HL-60 (cell line): ENCODE results near the gene OSM.

Source experiments
- DNase-seq, 2 experiments: peaks; one replicate each; pipeline ENCODE4 v3.0.0-alpha.2; 2010 to 2020; ENCODE audit warnings: low read depth in 1 of 2, low spot score in 1 of 2
- H3K27ac ChIP-seq: fragments of 250-450 bp; sonication (Bioruptor Pico); replicated peaks from 2 replicates; pipeline ENCODE4 v1.5.1; 2020; ENCODE audit warnings: mild to moderate bottlenecking, moderate library complexity
- H3K27me3 ChIP-seq: fragments of 250-450 bp; sonication (Bioruptor Pico); 2 replicates; pipeline ENCODE4 v1.5.1; 2021; ENCODE audit warnings: mild to moderate bottlenecking, moderate library complexity; ENCODE audit not compliant: insufficient read depth, poor library complexity, severe bottlenecking
- H3K4me3 ChIP-seq: replicated peaks from 2 replicates; pipeline ENCODE4 v1.5.1; 2011; ENCODE audit warnings: mild to moderate bottlenecking, control low read depth, low read length; ENCODE audit not compliant: insufficient read depth
- GABPA ChIP-seq: IDR thresholded peaks from 2 replicates; pipeline ENCODE4 v1.6.1; 2012; ENCODE audit warnings: low read depth
- POLR2AphosphoS5 ChIP-seq: IDR thresholded peaks from 2 replicates; pipeline ENCODE4 v1.6.1; 2012; ENCODE audit warnings: low read depth
- SPI1 ChIP-seq: IDR thresholded peaks from 2 replicates; pipeline ENCODE4 v1.6.1; 2012; ENCODE audit warnings: low read depth, mild to moderate bottlenecking, borderline replicate concordance
- TF ChIP-seq, protein P1 (sequence below): IDR thresholded peaks from one replicate; pipeline ENCODE4 v1.5.1; 2011; ENCODE audit warnings: low read length, control low read depth, inconsistent platforms; ENCODE audit not compliant: insufficient read depth
- TF ChIP-seq, protein P2 (sequence below): IDR thresholded peaks from 2 replicates; pipeline ENCODE4 v1.6.1; 2012; ENCODE audit warnings: low read depth; ENCODE audit not compliant: insufficient replicate concordance

The OSM gene

DNA sequence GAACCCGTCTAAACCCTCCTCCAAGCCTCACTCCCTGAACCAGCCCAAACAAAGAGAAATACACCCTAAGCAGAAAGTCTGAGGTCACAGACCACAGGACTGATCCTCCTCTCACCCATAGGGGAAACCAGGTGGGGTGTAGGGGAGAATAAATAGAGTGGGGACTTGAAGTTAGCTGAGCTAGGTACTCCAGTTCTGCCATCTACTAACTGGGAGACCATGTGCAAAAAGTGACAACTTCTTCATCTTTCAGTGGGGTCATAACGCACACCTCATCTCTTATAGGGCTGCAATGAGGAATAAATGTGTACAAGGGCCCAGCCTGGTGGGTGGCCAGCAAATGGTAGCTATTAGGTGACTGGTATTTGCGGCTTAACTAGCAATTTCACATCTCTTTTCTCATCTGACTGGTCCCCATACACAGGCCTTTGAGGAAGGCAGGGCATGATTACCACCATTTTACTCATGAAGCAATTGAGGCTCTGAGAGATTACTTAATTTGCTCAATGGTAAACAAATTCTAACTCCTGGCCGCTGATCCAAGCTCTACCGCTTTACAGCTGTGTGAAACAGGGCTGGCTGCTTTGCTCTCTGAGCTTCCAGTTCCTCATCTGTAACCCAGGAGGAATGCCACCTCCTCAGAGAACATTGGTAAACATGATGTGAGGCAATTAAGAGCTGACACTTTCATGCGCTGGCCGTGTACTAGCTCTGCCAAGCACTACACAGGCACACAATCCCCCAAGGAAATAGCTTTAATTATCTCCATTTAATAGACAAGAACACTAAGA, 43.5 kb upstream of the OSM start:
- H3K27ac ChIP-seq = 0 out of 2 replicates have a peak overlapping the region, but pooled peaks have one; percentile 10
- no peak overlapping the region for H3K4me3 ChIP-seq
- H3K27me3 ChIP-seq = no peaks in the 10 kb centered on the region
- TF ChIP-seq SPI1 (peak; percentile 86), POLR2AphosphoS5 (0 out of 2 replicates have a peak, but pooled peaks have one; percentile 45), GABPA (no peak)
- TF ChIP-seq, protein P1, sequence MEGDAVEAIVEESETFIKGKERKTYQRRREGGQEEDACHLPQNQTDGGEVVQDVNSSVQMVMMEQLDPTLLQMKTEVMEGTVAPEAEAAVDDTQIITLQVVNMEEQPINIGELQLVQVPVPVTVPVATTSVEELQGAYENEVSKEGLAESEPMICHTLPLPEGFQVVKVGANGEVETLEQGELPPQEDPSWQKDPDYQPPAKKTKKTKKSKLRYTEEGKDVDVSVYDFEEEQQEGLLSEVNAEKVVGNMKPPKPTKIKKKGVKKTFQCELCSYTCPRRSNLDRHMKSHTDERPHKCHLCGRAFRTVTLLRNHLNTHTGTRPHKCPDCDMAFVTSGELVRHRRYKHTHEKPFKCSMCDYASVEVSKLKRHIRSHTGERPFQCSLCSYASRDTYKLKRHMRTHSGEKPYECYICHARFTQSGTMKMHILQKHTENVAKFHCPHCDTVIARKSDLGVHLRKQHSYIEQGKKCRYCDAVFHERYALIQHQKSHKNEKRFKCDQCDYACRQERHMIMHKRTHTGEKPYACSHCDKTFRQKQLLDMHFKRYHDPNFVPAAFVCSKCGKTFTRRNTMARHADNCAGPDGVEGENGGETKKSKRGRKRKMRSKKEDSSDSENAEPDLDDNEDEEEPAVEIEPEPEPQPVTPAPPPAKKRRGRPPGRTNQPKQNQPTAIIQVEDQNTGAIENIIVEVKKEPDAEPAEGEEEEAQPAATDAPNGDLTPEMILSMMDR = no peak
- TF ChIP-seq, protein P2, sequence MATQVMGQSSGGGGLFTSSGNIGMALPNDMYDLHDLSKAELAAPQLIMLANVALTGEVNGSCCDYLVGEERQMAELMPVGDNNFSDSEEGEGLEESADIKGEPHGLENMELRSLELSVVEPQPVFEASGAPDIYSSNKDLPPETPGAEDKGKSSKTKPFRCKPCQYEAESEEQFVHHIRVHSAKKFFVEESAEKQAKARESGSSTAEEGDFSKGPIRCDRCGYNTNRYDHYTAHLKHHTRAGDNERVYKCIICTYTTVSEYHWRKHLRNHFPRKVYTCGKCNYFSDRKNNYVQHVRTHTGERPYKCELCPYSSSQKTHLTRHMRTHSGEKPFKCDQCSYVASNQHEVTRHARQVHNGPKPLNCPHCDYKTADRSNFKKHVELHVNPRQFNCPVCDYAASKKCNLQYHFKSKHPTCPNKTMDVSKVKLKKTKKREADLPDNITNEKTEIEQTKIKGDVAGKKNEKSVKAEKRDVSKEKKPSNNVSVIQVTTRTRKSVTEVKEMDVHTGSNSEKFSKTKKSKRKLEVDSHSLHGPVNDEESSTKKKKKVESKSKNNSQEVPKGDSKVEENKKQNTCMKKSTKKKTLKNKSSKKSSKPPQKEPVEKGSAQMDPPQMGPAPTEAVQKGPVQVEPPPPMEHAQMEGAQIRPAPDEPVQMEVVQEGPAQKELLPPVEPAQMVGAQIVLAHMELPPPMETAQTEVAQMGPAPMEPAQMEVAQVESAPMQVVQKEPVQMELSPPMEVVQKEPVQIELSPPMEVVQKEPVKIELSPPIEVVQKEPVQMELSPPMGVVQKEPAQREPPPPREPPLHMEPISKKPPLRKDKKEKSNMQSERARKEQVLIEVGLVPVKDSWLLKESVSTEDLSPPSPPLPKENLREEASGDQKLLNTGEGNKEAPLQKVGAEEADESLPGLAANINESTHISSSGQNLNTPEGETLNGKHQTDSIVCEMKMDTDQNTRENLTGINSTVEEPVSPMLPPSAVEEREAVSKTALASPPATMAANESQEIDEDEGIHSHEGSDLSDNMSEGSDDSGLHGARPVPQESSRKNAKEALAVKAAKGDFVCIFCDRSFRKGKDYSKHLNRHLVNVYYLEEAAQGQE = no peak
- DNase-seq = peak; percentile 81 to 91

DNA sequence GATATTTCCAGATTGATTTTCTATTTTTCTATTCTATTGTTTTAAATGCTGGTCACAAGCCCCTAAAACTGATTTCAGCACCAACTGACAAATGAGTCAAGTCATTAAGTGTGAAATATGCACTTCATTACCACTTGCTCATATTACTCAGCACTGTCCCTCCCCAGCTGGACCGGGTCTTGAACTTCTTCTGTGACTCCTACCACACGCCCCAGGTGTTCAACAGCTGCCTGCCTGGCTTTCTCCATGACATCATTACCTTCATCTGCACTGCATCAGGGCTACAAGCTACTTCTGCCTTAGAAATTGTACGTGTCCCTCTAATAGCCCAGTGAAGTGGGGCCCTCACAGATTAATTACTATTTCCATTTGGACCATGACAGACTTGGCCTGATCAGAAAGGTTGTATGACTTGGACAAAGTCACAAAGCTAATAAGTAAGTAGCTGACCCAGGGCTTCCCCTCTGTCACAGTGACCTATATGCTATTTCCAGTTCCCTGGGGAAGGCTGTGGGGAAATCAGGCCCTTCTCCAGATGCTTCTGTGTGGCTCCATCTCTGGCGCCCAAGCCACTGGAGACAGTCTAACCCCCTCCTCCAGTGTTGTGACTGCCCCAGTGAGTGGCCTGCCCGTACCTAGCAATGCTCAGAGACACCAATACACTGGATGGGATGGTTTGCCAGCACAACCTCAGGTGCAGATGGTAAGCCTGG, 42.0 kb upstream of the OSM start:
- no peak overlapping the region for H3K27ac ChIP-seq

DNA sequence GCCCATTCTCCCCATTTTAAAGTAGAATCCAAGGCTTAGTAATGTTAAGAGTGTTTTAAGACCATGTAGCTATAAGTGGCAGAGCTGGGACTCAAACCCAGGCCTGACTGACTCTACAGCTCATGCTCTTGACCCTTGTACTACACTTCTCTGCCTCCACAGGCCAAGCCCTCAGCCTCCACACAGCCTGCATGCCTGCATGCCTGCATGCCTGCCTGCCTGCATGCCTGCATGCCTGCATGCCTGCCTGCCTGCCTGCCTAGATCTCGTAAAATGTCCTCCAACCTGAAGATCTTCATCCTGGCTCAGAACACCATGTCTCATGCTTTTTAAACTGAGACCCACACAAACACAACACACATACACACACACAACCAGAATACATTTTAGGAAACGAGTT, 41.4 kb upstream of the OSM start:
- H3K27me3 ChIP-seq = no peaks in the 10 kb centered on the region
- TF ChIP-seq, protein P1 = no peak
- TF ChIP-seq GABPA (no peak), SPI1 (no peak), POLR2AphosphoS5 (no peak)
- TF ChIP-seq, protein P2 = no peak
- H3K27ac ChIP-seq = no peak overlapping the region
- no peak overlapping the region for H3K4me3 ChIP-seq
- no peak for DNase-seq

More for the DNA sequence above, 42.0 kb upstream of the OSM start:
- no peak for DNase-seq
- Histone ChIP-seq H3K27me3 (no peaks in the 10 kb centered on the region), H3K4me3 (no peak overlapping the region)
- TF ChIP-seq POLR2AphosphoS5 = no peak
- TF ChIP-seq, protein P2 = no peak
- TF ChIP-seq, protein P1 = no peak
- no peak for TF ChIP-seq SPI1
- no peak for TF ChIP-seq GABPA
